Measurements from ENCODE around the gene PFKFB4.
"Not testable (repeated sequence)": the region's sequence is repeated elsewhere in the genome, so short reads cannot be mapped to it uniquely, and the experiment has no call there.

Gene PFKFB4

GRCh38 chr3:48558493-48559134, 2.0 kb upstream of the PFKFB4 start:
- no peak for DNase-seq (ENCODE audit: low read depth in 3 of 3)

- DNase-seq (ENCODE audit: low read depth in 3 of 3), result no peak
Observed at GRCh38 chr3:48555949-48556795, 431 bp downstream of the PFKFB4 start.

- no peak for DNase-seq (ENCODE audit: low read depth in 3 of 3)
Observed at GRCh38 chr3:48555231-48555948, 1.2 kb downstream of the PFKFB4 start.

GRCh38 chr3:48553886-48554845, 2.4 kb downstream of the PFKFB4 start:
- DNase-seq (ENCODE audit: low read depth in 3 of 3), result no peak

- DNase-seq (ENCODE audit: low read depth in 3 of 3), result no peak
Observed at GRCh38 chr3:48553361-48553760, 3.2 kb downstream of the PFKFB4 start.

GRCh38 chr3:48552111-48552951, 4.3 kb downstream of the PFKFB4 start:
- DNase-seq (ENCODE audit: low read depth in 3 of 3), result no peak

- DNase-seq (ENCODE audit: low read depth in 3 of 3), result not testable (repeated sequence)
Observed at GRCh38 chr3:48551651-48552050, 5.0 kb downstream of the PFKFB4 start.

- DNase-seq (ENCODE audit: low read depth in 3 of 3), result peak; percentile 70 to 83 (median 82)
Observed at GRCh38 chr3:48548729-48549705, 7.6 kb downstream of the PFKFB4 start.

GRCh38 chr3:48548126-48548525, 8.5 kb downstream of the PFKFB4 start:
- DNase-seq (ENCODE audit: low read depth in 3 of 3), result no peak

GRCh38 chr3:48546203-48546829, 10.3 kb downstream of the PFKFB4 start:
- DNase-seq (ENCODE audit: low read depth in 3 of 3), result no peak

GRCh38 chr3:48544141-48544540, 12.5 kb downstream of the PFKFB4 start:
- DNase-seq (ENCODE audit: low read depth in 3 of 3), result no peak

- DNase-seq (ENCODE audit: low read depth in 3 of 3), result no peak
Observed at GRCh38 chr3:48543271-48543866, 13.2 kb downstream of the PFKFB4 start.

- no peak for DNase-seq (ENCODE audit: low read depth in 3 of 3)
Observed at GRCh38 chr3:48538451-48538850, 18.2 kb downstream of the PFKFB4 start.

- no peak for DNase-seq (ENCODE audit: low read depth in 3 of 3)
Observed at GRCh38 chr3:48536785-48537184, 19.8 kb downstream of the PFKFB4 start.

GRCh38 chr3:48536116-48536515, 20.5 kb downstream of the PFKFB4 start:
- DNase-seq (ENCODE audit: low read depth in 3 of 3), result no peak

GRCh38 chr3:48535578-48535977, 21.0 kb downstream of the PFKFB4 start:
- DNase-seq (ENCODE audit: low read depth in 3 of 3), result no peak

- DNase-seq (ENCODE audit: low read depth in 3 of 3), result no peak
Observed at GRCh38 chr3:48532977-48533337, 23.6 kb downstream of the PFKFB4 start.

GRCh38 chr3:48532271-48532976, 24.2 kb downstream of the PFKFB4 start:
- DNase-seq (ENCODE audit: low read depth in 3 of 3), result no peak

Measured in stimulated activated CD4-positive, alpha-beta T cell treated with anti-CD3 and anti-CD28 coated beads, TNF-alpha, amount 100 ng/mL, for 24 hours (primary cell).